GM20000 (cell line): ENCODE measurements around the gene CNNM3.
A peak's percentile ranks its signal among the peaks of the same experiment; 100 is the strongest.
"Not testable (repeated sequence)": the region's sequence is repeated elsewhere in the genome, so short reads cannot be mapped to it uniquely, and the experiment has no call there.

ENCODE experiments used
- DNase-seq: peaks from one replicate; pipeline ENCODE4 v3.0.0; 2012; ENCODE audit warnings: low spot score
- TF ChIP-seq, protein P1 (sequence below): IDR thresholded peaks from 2 replicates; pipeline ENCODE4 v1.5.1; 2012; ENCODE audit warnings: mild to moderate bottlenecking, control low read depth; ENCODE audit errors: extremely low read depth, missing control alignments

Gene CNNM3

GRCh38 chr2:96801005-96801785, 14.9 kb upstream of the CNNM3 start:
- TF ChIP-seq, protein P1, sequence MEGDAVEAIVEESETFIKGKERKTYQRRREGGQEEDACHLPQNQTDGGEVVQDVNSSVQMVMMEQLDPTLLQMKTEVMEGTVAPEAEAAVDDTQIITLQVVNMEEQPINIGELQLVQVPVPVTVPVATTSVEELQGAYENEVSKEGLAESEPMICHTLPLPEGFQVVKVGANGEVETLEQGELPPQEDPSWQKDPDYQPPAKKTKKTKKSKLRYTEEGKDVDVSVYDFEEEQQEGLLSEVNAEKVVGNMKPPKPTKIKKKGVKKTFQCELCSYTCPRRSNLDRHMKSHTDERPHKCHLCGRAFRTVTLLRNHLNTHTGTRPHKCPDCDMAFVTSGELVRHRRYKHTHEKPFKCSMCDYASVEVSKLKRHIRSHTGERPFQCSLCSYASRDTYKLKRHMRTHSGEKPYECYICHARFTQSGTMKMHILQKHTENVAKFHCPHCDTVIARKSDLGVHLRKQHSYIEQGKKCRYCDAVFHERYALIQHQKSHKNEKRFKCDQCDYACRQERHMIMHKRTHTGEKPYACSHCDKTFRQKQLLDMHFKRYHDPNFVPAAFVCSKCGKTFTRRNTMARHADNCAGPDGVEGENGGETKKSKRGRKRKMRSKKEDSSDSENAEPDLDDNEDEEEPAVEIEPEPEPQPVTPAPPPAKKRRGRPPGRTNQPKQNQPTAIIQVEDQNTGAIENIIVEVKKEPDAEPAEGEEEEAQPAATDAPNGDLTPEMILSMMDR = peak; percentile 92
- DNase-seq = peak; percentile 91

DNA sequence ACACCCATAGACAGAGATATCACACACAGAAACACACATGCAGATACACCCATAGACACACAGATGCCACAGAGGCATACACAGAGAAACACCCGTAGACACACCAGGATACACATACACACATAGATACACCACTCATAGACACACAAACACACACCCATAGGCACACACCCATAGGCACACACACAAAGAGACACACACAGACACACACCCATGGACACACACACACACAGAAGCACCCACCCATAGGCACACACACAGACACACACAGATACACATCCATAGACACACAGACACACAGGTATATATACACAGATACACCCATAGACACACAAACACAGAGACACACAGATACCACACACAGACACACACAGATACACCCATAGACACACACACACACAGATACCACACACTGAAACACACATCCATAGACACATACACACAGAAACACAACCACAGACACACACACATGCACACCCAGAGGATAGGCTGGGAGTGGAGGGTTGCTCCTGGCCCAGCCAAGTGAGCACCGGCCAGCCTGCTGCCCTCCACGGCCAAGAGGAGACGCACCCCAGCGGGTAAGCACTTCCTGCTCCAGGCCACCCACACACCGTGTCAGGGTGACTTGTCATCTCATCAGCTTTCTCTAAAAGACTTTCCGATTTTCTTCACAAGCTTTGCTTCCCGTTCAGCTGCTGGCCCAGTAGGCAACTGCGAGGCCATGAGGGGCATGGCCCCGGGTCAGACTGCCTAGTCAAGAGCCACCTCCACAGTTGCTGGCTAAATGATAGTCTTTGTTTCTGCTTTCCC, 14.1 kb upstream of the CNNM3 start:
- TF ChIP-seq, protein P1 = no peak
- peak; percentile 84 for DNase-seq

DNA sequence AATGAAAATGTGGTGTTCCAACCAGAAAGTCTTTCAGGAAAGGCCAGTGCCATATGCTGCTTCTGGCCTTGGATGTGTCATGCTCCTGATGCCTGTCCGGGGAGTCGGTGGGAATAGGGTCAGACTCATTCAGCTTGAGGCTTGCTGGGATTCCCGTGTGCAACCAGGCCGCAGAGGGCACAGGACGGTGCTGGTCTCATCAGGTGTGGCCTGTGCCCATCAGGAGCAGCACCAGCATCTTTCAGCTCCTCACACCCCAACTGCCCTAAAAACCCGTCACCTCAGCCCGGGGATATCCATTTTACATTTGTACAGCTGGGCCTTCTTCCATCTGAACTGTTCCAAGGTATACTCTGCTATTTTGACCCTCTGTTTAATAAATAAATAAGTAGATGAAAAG, 13.3 kb upstream of the CNNM3 start:
- TF ChIP-seq, protein P1 = no peak
- DNase-seq = no peak

DNA sequence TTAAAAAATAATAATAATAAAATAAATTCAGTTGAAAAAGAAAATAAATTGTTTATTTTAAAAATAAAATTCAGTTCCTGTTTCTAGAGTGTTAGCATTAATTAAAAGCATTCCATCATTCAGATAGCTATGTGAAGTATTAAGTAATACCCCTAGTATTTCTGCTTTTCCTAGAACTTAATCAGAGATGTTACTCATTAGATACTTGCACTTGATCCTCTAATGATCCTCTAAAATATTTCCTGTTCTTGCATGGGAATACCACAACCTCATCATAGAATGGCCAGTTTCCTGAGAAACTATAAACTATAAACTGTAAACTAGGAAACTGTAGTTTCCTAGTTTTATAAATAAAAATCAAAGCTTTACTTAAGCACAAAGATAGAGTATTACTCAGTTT, 11.1 kb upstream of the CNNM3 start:
- DNase-seq = no peak
- TF ChIP-seq, protein P1 = no peak

DNA sequence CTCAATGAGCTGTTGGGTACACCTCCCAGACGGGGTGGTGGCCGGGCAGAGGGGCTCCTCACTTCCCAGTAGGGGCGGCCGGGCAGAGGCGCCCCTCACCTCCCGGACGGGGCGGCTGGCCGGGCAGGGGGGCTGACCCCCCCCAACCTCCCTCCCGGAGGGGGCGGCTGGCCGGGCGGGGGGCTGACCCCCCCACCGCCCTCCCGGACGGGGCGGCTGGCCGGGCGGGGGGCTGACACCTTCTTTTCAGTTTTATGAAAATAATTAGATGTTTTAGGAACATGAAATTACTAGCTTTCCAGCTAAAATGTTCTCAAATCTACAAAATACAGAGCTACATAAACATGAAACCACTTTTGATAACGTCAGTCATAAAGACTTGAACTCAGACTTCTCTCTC, 10.1 kb upstream of the CNNM3 start:
- not testable (repeated sequence) for DNase-seq

DNA sequence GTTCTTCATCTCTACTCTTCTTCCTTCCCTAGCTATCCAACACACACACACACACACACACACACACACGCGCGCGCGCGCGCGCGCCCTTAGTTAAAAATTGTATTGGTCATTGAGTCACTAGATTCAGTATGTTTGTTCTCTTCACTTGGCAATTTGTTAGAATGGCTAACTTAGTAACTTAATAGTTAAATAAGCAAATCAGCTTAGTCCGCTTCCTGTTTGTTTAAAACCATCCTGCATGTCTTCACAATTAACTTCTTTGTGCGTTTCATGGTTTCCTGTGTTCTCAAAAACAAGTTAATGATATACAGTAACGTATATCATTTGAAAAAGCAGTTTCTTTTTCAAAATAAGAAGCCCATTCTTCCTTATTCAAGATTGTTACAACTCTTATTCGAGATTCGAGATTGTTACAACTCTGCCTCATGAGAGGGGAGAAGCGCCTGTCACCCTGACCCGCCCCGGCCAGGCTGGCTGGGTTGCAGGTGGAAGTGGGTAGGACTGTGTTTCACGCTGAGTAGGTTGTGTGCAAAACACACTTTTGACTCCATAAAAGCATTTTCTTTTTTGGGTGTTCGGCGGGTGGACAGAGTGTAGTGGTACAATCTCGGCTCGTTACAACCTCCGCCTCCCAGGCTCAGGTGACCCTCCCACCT, 9.5 kb upstream of the CNNM3 start:
- TF ChIP-seq, protein P1 = no peak
- DNase-seq = peak; percentile 79

- no peak for DNase-seq
- TF ChIP-seq, protein P1 = no peak
Observed at GRCh38 chr2:96807127-96807471, 9.0 kb upstream of the CNNM3 start.
